NB4 (cell line): ENCODE data around the gene TRERF1.

Experiments used
- CTCF ChIP-seq: IDR thresholded peaks from one replicate; pipeline ENCODE4 v1.5.1; 2012; ENCODE audit warnings: low read depth, low read length
- MYC ChIP-seq: IDR thresholded peaks from 2 replicates; pipeline ENCODE4 v1.6.1; 2011; ENCODE audit warnings: low read depth, low read length
- POLR2A ChIP-seq: IDR thresholded peaks from 2 replicates; pipeline ENCODE4 v1.6.1; 2011; ENCODE audit warnings: mild to moderate bottlenecking; ENCODE audit not compliant: insufficient read length; ENCODE audit errors: extremely low read depth

GRCh38 chr6:42217157-42217518, 234.6 kb downstream of the TRERF1 start:
- no peak for TF ChIP-seq MYC
- no peak for TF ChIP-seq POLR2A
- no peak for TF ChIP-seq CTCF
